ENCODE data around the gene RSAD2. TPM values are rescaled to one million over a fixed set of nuclear protein-coding genes. Genes with fewer than 3 reads are reported as not detected.

The RSAD2 gene
- total and polyA plus RNA-seq, 9 of the 15 experiments (the other 6 are each of a cell fraction or from before 2014, with no cell fraction given) = 0.15 to 1.4 (median 0.28) TPM

GRCh38 chr2:6919901-6920742 is 42.5 kb downstream of the RSAD2 start:
- Histone ChIP-seq H3K79me2 (ENCODE audit: control insufficient read depth, insufficient read depth, low read length) (no peaks in the 10 kb centered on the region), H3K9me3 (replicated peaks; ENCODE audit: control insufficient read depth, insufficient read depth, low read depth, low read length) (no peaks in the 10 kb centered on the region), H3K36me3 (ENCODE audit: control insufficient read depth, insufficient read depth, low read length) (no peaks in the 10 kb centered on the region), H2AFZ (ENCODE audit: low read depth, low read length) (no peak overlapping the region), H3K4me1 (replicated peaks in 1 of 2; ENCODE audit: control insufficient read depth in 2 of 2, insufficient read depth in 2 of 2, low read length in 2 of 2) (peaks cover 3 to 25% of the 10 kb centered on the region in 2 experiments; a peak in 4 of 5 replicates), H3K27ac (ENCODE audit: extremely low read depth, low read depth, low read length) (no peak overlapping the region), H3K27me3 (ENCODE audit: control insufficient read depth in 2 of 2, insufficient read depth in 2 of 2, low read length in 2 of 2) (no peaks in the 10 kb centered on the region), H4K20me1 (replicated peaks; ENCODE audit: control insufficient read depth, insufficient read depth, low read length) (peaks cover 17% of the 10 kb centered on the region), H3K9ac (ENCODE audit: insufficient read depth in 1 of 2, low read depth in 2 of 2, low read length in 2 of 2) (no peak overlapping the region), H3K4me3 (no peak overlapping the region), H3K9me1 (ENCODE audit: control insufficient read depth, insufficient read depth, low read length) (peaks cover 3% of the 10 kb centered on the region), H3K4me2 (ENCODE audit: insufficient read depth, low read length) (no peak overlapping the region)
- in situ Hi-C loops (cut with MboI) (no loop called here), intact Hi-C loops (cut with micrococcal nuclease) (loop anchor here (5.0 kb wide), 1 partner anchor 162 kb away; no protein-coding TSS in a partner anchor)
- DNase-seq (ENCODE audit: extremely low read depth in 1 of 4, low spot score in 3 of 4) (no peak), ATAC-seq (no peak), FAIRE-seq (no peak)
- TF ChIP-seq RFX1 (IDR thresholded peaks at IDR 0.05) = peak; percentile 42; the same call in 1 of the 2 replicates
- TF ChIP-seq ELF2 (CRISPR knock-in tag; IDR thresholded peaks at IDR 0.05) = no peak
- no peak for TF ChIP-seq RBFOX2 (IDR thresholded peaks at IDR 0.05; ENCODE audit: low read depth, low read length)
- BruUV-seq (replicated peaks) = no TSS peak
- ChIA-PET POLR2A (interaction anchor here (0.7 to 1.7 kb wide), 7 partner anchors 9 to 111 kb away, joined by 3 to 4 read pairs (median 3); no protein-coding TSS in a partner anchor), CTCF (ENCODE audit: low intra/inter-chr PET ratio) (no interaction called here)
- WGBS (ENCODE audit: insufficient coverage, low coverage, missing lambda C conversion rate) = 71% methylated on average over 12 of the region's 12 CpGs

GRCh38 chr2:6920743-6921064 is 43.1 kb downstream of the RSAD2 start:
- in situ Hi-C loops (cut with MboI) = no loop called here
- no peaks in the 10 kb centered on the region for H3K27me3 ChIP-seq (ENCODE audit: control insufficient read depth in 2 of 2, insufficient read depth in 2 of 2, low read length in 2 of 2)
- peaks cover 17% of the 10 kb centered on the region for H4K20me1 ChIP-seq (replicated peaks; ENCODE audit: control insufficient read depth, insufficient read depth, low read length)
- no TSS peak for BruUV-seq (replicated peaks)
- intact Hi-C loops (cut with micrococcal nuclease) = no loop called here
- FAIRE-seq (no peak), ATAC-seq (no peak), DNase-seq (ENCODE audit: extremely low read depth in 1 of 4, low spot score in 3 of 4) (no peak)
- H3K36me3 ChIP-seq (ENCODE audit: control insufficient read depth, insufficient read depth, low read length) = no peaks in the 10 kb centered on the region
- peaks cover 3% of the 10 kb centered on the region for H3K9me1 ChIP-seq (ENCODE audit: control insufficient read depth, insufficient read depth, low read length)
- H3K9me3 ChIP-seq (replicated peaks; ENCODE audit: control insufficient read depth, insufficient read depth, low read depth, low read length) = no peaks in the 10 kb centered on the region
- no peak overlapping the region for H3K9ac ChIP-seq (ENCODE audit: insufficient read depth in 1 of 2, low read depth in 2 of 2, low read length in 2 of 2)
- no peak overlapping the region for H3K27ac ChIP-seq (ENCODE audit: extremely low read depth, low read depth, low read length)
- no peak overlapping the region for H3K4me2 ChIP-seq (ENCODE audit: insufficient read depth, low read length)
- no peak overlapping the region for H3K4me3 ChIP-seq
- TF ChIP-seq XRCC3 (IDR thresholded peaks at IDR 0.05) = no peak
- no peak for TF ChIP-seq ZNF212 (CRISPR knock-in tag; IDR thresholded peaks at IDR 0.05)
- no peak for TF ChIP-seq NCOA2 (IDR thresholded peaks at IDR 0.05; ENCODE audit: partially characterized antibody in 2 of 2)
- TF ChIP-seq ZBTB43 (CRISPR knock-in tag; IDR thresholded peaks at IDR 0.05) = no peak
- H2AFZ ChIP-seq (ENCODE audit: low read depth, low read length) = no peak overlapping the region
- CTCF ChIA-PET (ENCODE audit: low intra/inter-chr PET ratio) = no interaction called here
- 58% methylated on average over 4 of the region's 4 CpGs for WGBS (ENCODE audit: insufficient coverage, low coverage, missing lambda C conversion rate)
- POLR2A ChIA-PET = interaction anchor here (1.2 to 1.7 kb wide), 4 partner anchors 10 to 94 kb away, joined by 3 to 9 read pairs (median 3); no protein-coding TSS in a partner anchor
- no peaks in the 10 kb centered on the region for H3K79me2 ChIP-seq (ENCODE audit: control insufficient read depth, insufficient read depth, low read length)
- H3K4me1 ChIP-seq (replicated peaks in 1 of 2; ENCODE audit: control insufficient read depth in 2 of 2, insufficient read depth in 2 of 2, low read length in 2 of 2) = peaks cover 3 to 25% of the 10 kb centered on the region in 2 experiments; a peak in 4 of 5 replicates
